Measurements from ENCODE around the gene VEGFA.

GRCh38 chr6:43801495-43802181 lies 31.6 kb downstream of the VEGFA start:
- TF ChIP-seq POLR2AphosphoS5 (IDR thresholded peaks at IDR 0.05; ENCODE audit: borderline replicate concordance, low read depth, low read length), result no peak
- TF ChIP-seq EZH2 (IDR thresholded peaks at IDR 0.05), result no peak

Data from SK-N-MC (cell line).